A673 (cell line): Measurements from ENCODE around the gene DEF6. TPM values are rescaled to one million over a fixed set of nuclear protein-coding genes. Genes with fewer than 3 reads are reported as not detected.

Source experiments
- BruUV-seq: library from RNA; stranded (reverse); fragments of 400-500 nt; replicated peaks from 2 replicates; lab custom pipeline; 2021; lab: Mats Ljungman, UMichigan
- CTCF ChIA-PET: fragments of 300-600 bp; sonication (Branson Sonifier 250); formaldehyde crosslinking; loops from one replicate; lab custom pipeline; 2022; ENCODE audit warnings: antibody characterized with exemption; lab: Charles Lee
- POLR2A ChIA-PET: fragments of 300-600 bp; sonication (Branson Sonifier 250); formaldehyde crosslinking; loops from one replicate; lab custom pipeline; 2022; ENCODE audit warnings: antibody characterized with exemption; ENCODE audit not compliant: low non-redundant PET; lab: Charles Lee
- DNase-seq: peaks from one replicate; pipeline ENCODE4 v3.0.0-alpha.2; 2015; ENCODE audit warnings: low spot score
- H3K27ac ChIP-seq: fragments of 200-600 bp; sonication (generic); 2 replicates; pipeline ENCODE4 v1.5.1; 2016; ENCODE audit warnings: mixed run types, low read depth, mild to moderate bottlenecking, mixed read lengths, antibody characterized with exemption, low read length; ENCODE audit not compliant: poor library complexity, severe bottlenecking
- H3K27me3 ChIP-seq: fragments of 200-600 bp; sonication (generic); replicated peaks from 2 replicates; pipeline ENCODE4 v1.6.1; 2017; ENCODE audit warnings: mixed run types, low read depth, mild to moderate bottlenecking, mixed read lengths, antibody characterized with exemption, low read length; ENCODE audit not compliant: insufficient read depth, poor library complexity
- H3K36me3 ChIP-seq: fragments of 200-600 bp; sonication (generic); 2 replicates; pipeline ENCODE4 v1.6.1; 2016; ENCODE audit warnings: mixed run types, mild to moderate bottlenecking, mixed read lengths, antibody characterized with exemption, low read length; ENCODE audit not compliant: insufficient read depth, poor library complexity, severe bottlenecking
- H3K4me1 ChIP-seq: fragments of 200-600 bp; sonication (generic); 2 replicates; pipeline ENCODE4 v1.6.1; 2017; ENCODE audit warnings: mixed run types, mild to moderate bottlenecking, mixed read lengths, antibody characterized with exemption, low read length; ENCODE audit not compliant: insufficient read depth, poor library complexity, severe bottlenecking
- H3K4me3 ChIP-seq: fragments of 200-600 bp; sonication (generic); 2 replicates; pipeline ENCODE4 v1.5.1; 2016; ENCODE audit warnings: low read depth, mixed run types, mild to moderate bottlenecking, mixed read lengths, low read length; ENCODE audit not compliant: poor library complexity, severe bottlenecking
- H3K9me3 ChIP-seq: fragments of 200-600 bp; sonication (generic); 2 replicates; pipeline ENCODE4 v1.6.1; 2016; ENCODE audit warnings: mixed run types, low read depth, mild to moderate bottlenecking, mixed read lengths, antibody characterized with exemption, low read length; ENCODE audit not compliant: poor library complexity, severe bottlenecking
- EZH2 ChIP-seq: fragments of 200-600 bp; sonication (generic); IDR thresholded peaks from 2 replicates; pipeline ENCODE4 v1.6.1; 2017; ENCODE audit warnings: borderline replicate concordance, low read depth, mild to moderate bottlenecking, mixed read lengths, antibody characterized with exemption, low read length; ENCODE audit not compliant: poor library complexity, severe bottlenecking
- intact Hi-C: fragments of 100-400 bp; cut with micrococcal nuclease; formaldehyde crosslinking; loops from one replicate; pipeline ENCODE4 v1.10.0; 2022; ENCODE audit not compliant: unreplicated experiment
- total RNA-seq: library from RNA; stranded (reverse); gene quantifications from 2 replicates; pipeline ENCODE4 v1.2.3, GENCODE V29; 2021
- TF ChIP-seq, protein P1 (sequence below): fragments of 300-800, 200-600 bp; sonication (generic); conservative IDR thresholded peaks from 2 replicates; pipeline ENCODE4 v1.5.1; 2017; ENCODE audit warnings: low read depth, mild to moderate bottlenecking, antibody characterized with exemption, low read length, moderate library complexity, mixed read lengths

DEF6 gene
- total RNA-seq, 1 experiment from 2014 or later: 0.37 TPM

DNA sequence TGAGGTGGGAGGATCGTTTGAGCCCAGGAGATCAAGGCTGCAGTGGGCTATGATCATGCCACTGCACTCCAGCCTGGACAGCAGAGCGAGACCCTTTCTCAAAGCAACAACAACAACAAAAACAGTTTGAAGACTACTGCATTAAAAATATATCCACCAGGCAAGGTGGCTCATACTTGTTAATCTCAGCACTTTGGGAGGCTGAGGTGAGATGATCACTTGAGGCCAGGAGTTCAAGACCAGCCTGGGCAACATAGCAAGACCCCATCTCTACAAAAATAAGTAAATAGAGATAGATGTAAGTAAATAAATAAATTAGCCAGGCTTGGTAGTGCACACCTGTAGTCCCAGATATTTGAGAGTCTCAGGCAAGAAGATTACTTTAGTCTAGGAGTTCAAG, 25.6 kb upstream of the DEF6 start:
- BruUV-seq: no TSS peak
- POLR2A ChIA-PET: no interaction called here
- intact Hi-C loops: no loop called here

DNA sequence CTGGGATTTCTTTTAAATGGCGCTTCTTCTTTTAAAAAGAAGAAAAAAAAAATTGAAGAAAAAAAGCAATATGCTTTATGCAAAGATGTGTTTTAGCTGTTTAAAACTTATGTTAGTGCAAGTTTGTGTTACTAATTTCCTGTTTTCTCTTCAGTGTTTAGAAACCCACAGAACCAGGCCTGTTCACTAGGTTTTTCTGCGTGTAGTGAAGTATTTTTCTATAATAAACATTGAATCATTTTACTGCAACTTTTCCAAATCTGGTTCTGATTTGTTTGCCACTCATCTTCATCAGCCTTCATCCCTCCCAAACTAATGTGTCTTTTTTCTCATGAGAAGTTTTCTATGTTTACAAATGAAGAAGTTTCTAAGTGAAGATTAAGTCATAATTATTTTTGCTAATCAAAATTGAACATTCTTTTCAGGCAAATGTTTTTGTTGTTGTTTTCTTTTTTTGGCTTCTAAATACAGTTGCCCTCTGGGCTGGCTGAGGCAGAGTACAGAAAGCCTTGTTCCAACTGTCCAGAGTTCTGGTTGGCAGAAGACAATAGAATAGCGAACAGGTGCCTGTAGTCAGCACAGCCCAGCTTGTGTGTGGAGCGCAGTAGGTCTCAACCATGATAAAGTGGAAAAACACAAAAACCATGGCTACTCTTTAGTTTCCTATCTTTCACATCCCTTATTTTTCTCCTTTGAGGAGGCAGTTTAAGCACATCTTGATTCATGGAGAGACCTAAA, 23.6 kb upstream of the DEF6 start:
- POLR2A ChIA-PET: no interaction called here
- Histone ChIP-seq H3K9me3 (no peaks in the 10 kb centered on the region), H3K27me3 (no peaks in the 10 kb centered on the region), H3K27ac (no peak overlapping the region), H3K36me3 (no peaks in the 10 kb centered on the region), H3K4me3 (no peak overlapping the region), H3K4me1 (no peaks in the 10 kb centered on the region)
- DNase-seq: no peak
- CTCF ChIA-PET: no interaction called here
- BruUV-seq: no TSS peak
- intact Hi-C loops: no loop called here
- TF ChIP-seq, protein P1, sequence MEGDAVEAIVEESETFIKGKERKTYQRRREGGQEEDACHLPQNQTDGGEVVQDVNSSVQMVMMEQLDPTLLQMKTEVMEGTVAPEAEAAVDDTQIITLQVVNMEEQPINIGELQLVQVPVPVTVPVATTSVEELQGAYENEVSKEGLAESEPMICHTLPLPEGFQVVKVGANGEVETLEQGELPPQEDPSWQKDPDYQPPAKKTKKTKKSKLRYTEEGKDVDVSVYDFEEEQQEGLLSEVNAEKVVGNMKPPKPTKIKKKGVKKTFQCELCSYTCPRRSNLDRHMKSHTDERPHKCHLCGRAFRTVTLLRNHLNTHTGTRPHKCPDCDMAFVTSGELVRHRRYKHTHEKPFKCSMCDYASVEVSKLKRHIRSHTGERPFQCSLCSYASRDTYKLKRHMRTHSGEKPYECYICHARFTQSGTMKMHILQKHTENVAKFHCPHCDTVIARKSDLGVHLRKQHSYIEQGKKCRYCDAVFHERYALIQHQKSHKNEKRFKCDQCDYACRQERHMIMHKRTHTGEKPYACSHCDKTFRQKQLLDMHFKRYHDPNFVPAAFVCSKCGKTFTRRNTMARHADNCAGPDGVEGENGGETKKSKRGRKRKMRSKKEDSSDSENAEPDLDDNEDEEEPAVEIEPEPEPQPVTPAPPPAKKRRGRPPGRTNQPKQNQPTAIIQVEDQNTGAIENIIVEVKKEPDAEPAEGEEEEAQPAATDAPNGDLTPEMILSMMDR: no peak
- no peak for TF ChIP-seq EZH2

More for the DNA sequence above, 25.6 kb upstream of the DEF6 start:
- TF ChIP-seq EZH2: no peak
- TF ChIP-seq, protein P1: no peak
- CTCF ChIA-PET: no interaction called here
- DNase-seq: no peak
- Histone ChIP-seq H3K4me3 (no peak overlapping the region), H3K4me1 (no peaks in the 10 kb centered on the region), H3K27me3 (no peaks in the 10 kb centered on the region), H3K27ac (no peak overlapping the region), H3K36me3 (no peaks in the 10 kb centered on the region), H3K9me3 (no peaks in the 10 kb centered on the region)

DNA sequence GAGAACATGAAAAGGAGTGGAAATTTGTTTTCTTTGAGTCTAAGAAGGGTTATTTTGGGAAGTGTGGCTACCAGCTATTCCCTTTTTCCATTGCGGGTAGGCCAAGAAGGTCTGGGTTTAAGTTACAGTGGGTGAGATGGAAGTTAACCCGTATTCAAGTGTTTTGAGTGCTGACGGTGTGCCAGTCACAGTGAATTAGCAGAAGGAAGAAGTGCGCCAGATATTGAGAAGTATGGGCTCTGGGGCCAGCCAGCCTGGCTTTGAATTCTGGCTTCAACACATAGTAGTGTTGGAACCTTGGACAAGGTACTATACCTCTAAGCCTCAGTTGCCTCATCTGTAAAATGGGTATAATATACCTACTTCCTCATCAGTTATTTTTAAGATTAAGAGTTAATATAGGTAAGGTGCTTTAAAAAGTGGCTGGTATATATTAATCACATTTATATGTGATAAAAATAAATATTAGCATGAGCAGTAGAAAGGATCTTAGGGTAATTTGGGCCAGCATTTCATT, 21.8 kb upstream of the DEF6 start:
- Histone ChIP-seq H3K27me3 (no peaks in the 10 kb centered on the region), H3K36me3 (no peaks in the 10 kb centered on the region), H3K27ac (no peak overlapping the region), H3K4me1 (no peaks in the 10 kb centered on the region), H3K9me3 (no peaks in the 10 kb centered on the region), H3K4me3 (no peak overlapping the region)
- POLR2A ChIA-PET: no interaction called here
- intact Hi-C loops: no loop called here
- BruUV-seq: no TSS peak
- DNase-seq: no peak
- TF ChIP-seq, protein P1: no peak
- TF ChIP-seq EZH2: no peak
- CTCF ChIA-PET: no interaction called here
